Measurements from ENCODE around the gene MAML2. TPM values are rescaled to one million over a fixed set of nuclear protein-coding genes. Genes with fewer than 3 reads are reported as not detected.

The MAML2 gene
- total and polyA plus RNA-seq, 4 donors: 0.56 to 2.1 (median 1.4) TPM

- TF ChIP-seq, protein P1, sequence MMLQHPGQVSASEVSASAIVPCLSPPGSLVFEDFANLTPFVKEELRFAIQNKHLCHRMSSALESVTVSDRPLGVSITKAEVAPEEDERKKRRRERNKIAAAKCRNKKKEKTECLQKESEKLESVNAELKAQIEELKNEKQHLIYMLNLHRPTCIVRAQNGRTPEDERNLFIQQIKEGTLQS (IDR thresholded peaks at IDR 0.05): no peak
- no peak for TF ChIP-seq GABPA (IDR thresholded peaks at IDR 0.05 in 1 of 2, conservative IDR thresholded peaks at IDR 0.05 in 1 of 2)
- no peak for TF ChIP-seq YY1 (IDR thresholded peaks at IDR 0.05)
- TF ChIP-seq EGR1 (IDR thresholded peaks at IDR 0.05; ENCODE audit: low read depth in 2 of 2): no peak
- no peak for TF ChIP-seq TAF1 (conservative IDR thresholded peaks at IDR 0.05)
- TF ChIP-seq HNF4G (IDR thresholded peaks at IDR 0.05): no peak
Observed at GRCh38 chr11:95985174-95985808, 357.7 kb downstream of the MAML2 start (continued).

DNA sequence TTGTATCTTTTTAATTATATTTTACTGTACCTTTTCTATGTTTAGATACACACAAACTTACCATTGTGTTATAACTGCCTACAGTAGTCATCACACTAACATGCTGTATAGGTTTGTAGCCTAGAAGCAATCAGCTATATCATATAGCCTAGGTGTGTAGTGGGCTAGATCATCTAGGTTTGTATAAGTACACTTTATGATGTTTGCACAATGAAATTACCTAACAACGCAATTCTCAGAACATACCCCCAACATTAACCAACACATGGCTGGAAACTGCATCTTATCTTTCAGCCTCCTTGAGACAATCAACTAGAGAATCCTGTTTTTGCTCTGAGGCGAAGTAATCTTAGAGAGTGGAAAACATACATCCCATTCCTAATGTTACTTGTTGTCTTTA, 358.9 kb downstream of the MAML2 start:
- 74% methylated on average over 2 of the region's 2 CpGs for WGBS
- DNase-seq (ENCODE audit: low spot score): no peak
- H3K36me3 ChIP-seq (ENCODE audit: control insufficient read depth in 4 of 4, insufficient read depth in 3 of 4, low read depth in 1 of 4, low read length in 3 of 4): peaks cover 0 to 6% (median 0%) of the 10 kb centered on the region in 4 donors

More for the DNA sequence above, 358.9 kb downstream of the MAML2 start:
- H3K27ac ChIP-seq (ENCODE audit: low read depth in 1 of 2, low read length in 2 of 2): no peak overlapping the region
- TF ChIP-seq FOXA2 (IDR thresholded peaks at IDR 0.05) (no peak), HNF4G (IDR thresholded peaks at IDR 0.05) (no peak), YY1 (IDR thresholded peaks at IDR 0.05) (no peak), GABPA (IDR thresholded peaks at IDR 0.05 in 1 of 2, conservative IDR thresholded peaks at IDR 0.05 in 1 of 2) (no peak), NR2F2 (IDR thresholded peaks at IDR 0.05) (no peak), RXRA (IDR thresholded peaks at IDR 0.05) (no peak), EGR1 (IDR thresholded peaks at IDR 0.05; ENCODE audit: low read depth in 2 of 2) (no peak), FOXA1 (IDR thresholded peaks at IDR 0.05) (no peak), MAX (IDR thresholded peaks at IDR 0.05) (no peak), CTCF (IDR thresholded peaks at IDR 0.05; ENCODE audit: low read depth, low read length, missing input control) (no peak), SP1 (IDR thresholded peaks at IDR 0.05) (no peak), TAF1 (conservative IDR thresholded peaks at IDR 0.05) (no peak), RAD21 (IDR thresholded peaks at IDR 0.05) (no peak), JUND (IDR thresholded peaks at IDR 0.05) (no peak)
- TF ChIP-seq, protein P2, sequence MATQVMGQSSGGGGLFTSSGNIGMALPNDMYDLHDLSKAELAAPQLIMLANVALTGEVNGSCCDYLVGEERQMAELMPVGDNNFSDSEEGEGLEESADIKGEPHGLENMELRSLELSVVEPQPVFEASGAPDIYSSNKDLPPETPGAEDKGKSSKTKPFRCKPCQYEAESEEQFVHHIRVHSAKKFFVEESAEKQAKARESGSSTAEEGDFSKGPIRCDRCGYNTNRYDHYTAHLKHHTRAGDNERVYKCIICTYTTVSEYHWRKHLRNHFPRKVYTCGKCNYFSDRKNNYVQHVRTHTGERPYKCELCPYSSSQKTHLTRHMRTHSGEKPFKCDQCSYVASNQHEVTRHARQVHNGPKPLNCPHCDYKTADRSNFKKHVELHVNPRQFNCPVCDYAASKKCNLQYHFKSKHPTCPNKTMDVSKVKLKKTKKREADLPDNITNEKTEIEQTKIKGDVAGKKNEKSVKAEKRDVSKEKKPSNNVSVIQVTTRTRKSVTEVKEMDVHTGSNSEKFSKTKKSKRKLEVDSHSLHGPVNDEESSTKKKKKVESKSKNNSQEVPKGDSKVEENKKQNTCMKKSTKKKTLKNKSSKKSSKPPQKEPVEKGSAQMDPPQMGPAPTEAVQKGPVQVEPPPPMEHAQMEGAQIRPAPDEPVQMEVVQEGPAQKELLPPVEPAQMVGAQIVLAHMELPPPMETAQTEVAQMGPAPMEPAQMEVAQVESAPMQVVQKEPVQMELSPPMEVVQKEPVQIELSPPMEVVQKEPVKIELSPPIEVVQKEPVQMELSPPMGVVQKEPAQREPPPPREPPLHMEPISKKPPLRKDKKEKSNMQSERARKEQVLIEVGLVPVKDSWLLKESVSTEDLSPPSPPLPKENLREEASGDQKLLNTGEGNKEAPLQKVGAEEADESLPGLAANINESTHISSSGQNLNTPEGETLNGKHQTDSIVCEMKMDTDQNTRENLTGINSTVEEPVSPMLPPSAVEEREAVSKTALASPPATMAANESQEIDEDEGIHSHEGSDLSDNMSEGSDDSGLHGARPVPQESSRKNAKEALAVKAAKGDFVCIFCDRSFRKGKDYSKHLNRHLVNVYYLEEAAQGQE (IDR thresholded peaks at IDR 0.05): no peak
- TF ChIP-seq, protein P3, sequence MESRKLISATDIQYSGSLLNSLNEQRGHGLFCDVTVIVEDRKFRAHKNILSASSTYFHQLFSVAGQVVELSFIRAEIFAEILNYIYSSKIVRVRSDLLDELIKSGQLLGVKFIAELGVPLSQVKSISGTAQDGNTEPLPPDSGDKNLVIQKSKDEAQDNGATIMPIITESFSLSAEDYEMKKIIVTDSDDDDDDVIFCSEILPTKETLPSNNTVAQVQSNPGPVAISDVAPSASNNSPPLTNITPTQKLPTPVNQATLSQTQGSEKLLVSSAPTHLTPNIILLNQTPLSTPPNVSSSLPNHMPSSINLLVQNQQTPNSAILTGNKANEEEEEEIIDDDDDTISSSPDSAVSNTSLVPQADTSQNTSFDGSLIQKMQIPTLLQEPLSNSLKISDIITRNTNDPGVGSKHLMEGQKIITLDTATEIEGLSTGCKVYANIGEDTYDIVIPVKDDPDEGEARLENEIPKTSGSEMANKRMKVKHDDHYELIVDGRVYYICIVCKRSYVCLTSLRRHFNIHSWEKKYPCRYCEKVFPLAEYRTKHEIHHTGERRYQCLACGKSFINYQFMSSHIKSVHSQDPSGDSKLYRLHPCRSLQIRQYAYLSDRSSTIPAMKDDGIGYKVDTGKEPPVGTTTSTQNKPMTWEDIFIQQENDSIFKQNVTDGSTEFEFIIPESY (IDR thresholded peaks at IDR 0.05): no peak
- TF ChIP-seq, protein P1 (IDR thresholded peaks at IDR 0.05): no peak
- no peaks in the 10 kb centered on the region for H3K9me3 ChIP-seq (ENCODE audit: control insufficient read depth in 4 of 4, low read length in 3 of 4)
- H3K4me3 ChIP-seq (ENCODE audit: low read depth in 1 of 3, low read length in 3 of 3): no peak overlapping the region
- no peak overlapping the region for H3K9ac ChIP-seq (ENCODE audit: low read depth in 1 of 2, low read length in 2 of 2)
- H3K27me3 ChIP-seq (ENCODE audit: control insufficient read depth in 4 of 4, insufficient read depth in 4 of 4, low read length in 3 of 4): no peaks in the 10 kb centered on the region
- H3K4me1 ChIP-seq (ENCODE audit: control insufficient read depth in 4 of 4, insufficient read depth in 4 of 4, low read length in 3 of 4): no peaks in the 10 kb centered on the region

All from liver (tissue), 9 donors.